ENCODE results near the gene DTNB. TPM values are rescaled to one million over a fixed set of nuclear protein-coding genes. Genes with fewer than 3 reads are reported as not detected.

DTNB gene
- total RNA-seq, 2 donors from 2014 or later = 4.3 to 4.4 TPM

DNA sequence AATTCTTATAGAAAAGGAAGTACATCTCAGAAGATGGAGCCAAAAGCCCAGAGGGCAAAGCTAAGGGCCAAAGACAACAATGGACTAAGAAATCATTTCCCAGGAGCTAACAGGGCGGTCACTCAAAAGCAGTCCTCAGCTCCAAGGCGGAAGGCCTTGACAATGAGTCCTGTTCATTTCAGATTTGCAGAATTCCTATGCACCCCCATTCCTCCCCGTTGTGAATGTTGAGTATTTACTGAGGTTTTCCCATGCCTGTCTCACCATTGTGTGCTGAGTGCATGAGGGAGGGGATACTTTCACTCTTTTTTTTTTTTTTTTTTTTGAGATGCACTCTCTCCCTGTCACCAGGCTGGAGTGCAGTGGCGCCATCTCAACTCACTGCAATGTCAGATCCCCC, 18.8 kb upstream of the DTNB start:
- H3K36me3 ChIP-seq = no peaks in the 10 kb centered on the region
- TF ChIP-seq, protein P1, sequence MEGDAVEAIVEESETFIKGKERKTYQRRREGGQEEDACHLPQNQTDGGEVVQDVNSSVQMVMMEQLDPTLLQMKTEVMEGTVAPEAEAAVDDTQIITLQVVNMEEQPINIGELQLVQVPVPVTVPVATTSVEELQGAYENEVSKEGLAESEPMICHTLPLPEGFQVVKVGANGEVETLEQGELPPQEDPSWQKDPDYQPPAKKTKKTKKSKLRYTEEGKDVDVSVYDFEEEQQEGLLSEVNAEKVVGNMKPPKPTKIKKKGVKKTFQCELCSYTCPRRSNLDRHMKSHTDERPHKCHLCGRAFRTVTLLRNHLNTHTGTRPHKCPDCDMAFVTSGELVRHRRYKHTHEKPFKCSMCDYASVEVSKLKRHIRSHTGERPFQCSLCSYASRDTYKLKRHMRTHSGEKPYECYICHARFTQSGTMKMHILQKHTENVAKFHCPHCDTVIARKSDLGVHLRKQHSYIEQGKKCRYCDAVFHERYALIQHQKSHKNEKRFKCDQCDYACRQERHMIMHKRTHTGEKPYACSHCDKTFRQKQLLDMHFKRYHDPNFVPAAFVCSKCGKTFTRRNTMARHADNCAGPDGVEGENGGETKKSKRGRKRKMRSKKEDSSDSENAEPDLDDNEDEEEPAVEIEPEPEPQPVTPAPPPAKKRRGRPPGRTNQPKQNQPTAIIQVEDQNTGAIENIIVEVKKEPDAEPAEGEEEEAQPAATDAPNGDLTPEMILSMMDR (IDR thresholded peaks at IDR 0.05) = no peak
- no peak for DNase-seq (ENCODE audit: low spot score)
- no peaks in the 10 kb centered on the region for H3K9me3 ChIP-seq
- H3K27me3 ChIP-seq = no peaks in the 10 kb centered on the region
- H3K4me3 ChIP-seq = no peak overlapping the region
- H3K4me1 ChIP-seq = no peaks in the 10 kb centered on the region
- H3K27ac ChIP-seq = no peak overlapping the region

DNA sequence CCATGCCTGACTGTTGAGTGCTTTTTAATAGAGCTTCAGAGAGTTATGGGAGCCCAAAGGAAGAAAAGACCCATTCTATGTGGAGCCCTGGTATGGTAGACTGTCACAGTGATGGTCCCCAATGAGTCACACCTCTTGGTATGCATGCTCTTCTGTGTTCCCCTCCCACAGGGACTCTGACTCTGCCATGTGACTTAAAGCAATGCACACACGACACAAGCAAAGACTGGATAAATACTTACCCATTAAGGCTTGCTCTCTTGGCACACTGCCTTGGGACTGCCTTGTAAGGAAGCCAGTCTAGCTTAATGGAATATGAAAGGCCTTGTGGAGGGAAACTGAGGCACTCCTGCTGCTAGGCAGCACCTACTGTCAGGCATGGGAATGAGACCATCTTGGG, 16.7 kb upstream of the DTNB start:
- H3K4me1 ChIP-seq = no peaks in the 10 kb centered on the region
- TF ChIP-seq, protein P1 (IDR thresholded peaks at IDR 0.05) = no peak
- H3K27me3 ChIP-seq = no peaks in the 10 kb centered on the region
- H3K27ac ChIP-seq = no peak overlapping the region
- H3K4me3 ChIP-seq = no peak overlapping the region
- H3K36me3 ChIP-seq = no peaks in the 10 kb centered on the region
- H3K9me3 ChIP-seq = no peaks in the 10 kb centered on the region
- DNase-seq (ENCODE audit: low spot score) = no peak

DNA sequence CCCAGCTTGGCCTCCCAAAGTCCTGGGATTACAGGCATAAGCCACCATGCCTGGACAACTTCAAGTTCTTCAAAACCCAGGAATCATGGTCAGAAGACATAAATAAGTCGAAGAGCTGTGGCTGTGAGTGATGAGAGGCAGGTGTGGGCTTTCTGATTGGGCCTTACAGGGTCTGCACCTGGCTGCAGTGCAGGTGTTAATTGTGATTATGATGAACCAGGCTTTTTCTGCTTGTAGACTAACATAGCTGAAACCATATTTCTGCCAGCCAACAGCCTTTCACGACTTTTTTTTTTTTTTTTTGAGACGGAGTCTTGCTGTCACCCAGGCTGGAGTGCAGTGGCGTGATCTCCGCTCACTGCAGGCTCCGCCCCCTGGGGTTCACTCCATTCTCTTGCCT, 14.9 kb upstream of the DTNB start:
- H3K27ac ChIP-seq = no peak overlapping the region
- TF ChIP-seq, protein P1 (IDR thresholded peaks at IDR 0.05) = no peak
- DNase-seq (ENCODE audit: low spot score) = no peak
- no peaks in the 10 kb centered on the region for H3K36me3 ChIP-seq
- H3K27me3 ChIP-seq = no peaks in the 10 kb centered on the region
- H3K9me3 ChIP-seq = no peaks in the 10 kb centered on the region
- no peaks in the 10 kb centered on the region for H3K4me1 ChIP-seq
- no peak overlapping the region for H3K4me3 ChIP-seq

DNA sequence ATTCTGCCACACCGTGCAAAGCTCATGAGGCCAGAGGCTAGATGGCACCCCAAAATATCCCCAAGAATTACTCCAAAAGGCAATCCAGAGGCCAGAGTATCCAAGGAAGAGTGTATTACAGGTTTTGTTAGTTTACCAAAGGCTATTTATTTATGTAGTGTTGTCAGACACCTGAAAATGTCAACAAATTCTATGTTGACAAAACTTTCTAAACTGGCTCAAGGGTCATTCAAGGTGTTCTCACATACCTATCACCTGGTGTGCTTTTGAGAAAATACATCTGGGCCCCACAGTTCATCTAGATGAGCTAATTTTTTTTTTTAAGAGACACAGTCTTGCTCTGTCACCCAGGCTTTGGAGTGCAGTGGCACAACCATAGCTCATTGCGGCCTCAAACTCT, 12.4 kb upstream of the DTNB start:
- Histone ChIP-seq H3K27me3 (no peaks in the 10 kb centered on the region), H3K27ac (no peak overlapping the region), H3K4me1 (no peaks in the 10 kb centered on the region), H3K9me3 (no peaks in the 10 kb centered on the region), H3K4me3 (no peak overlapping the region), H3K36me3 (no peaks in the 10 kb centered on the region)
- no peak for DNase-seq (ENCODE audit: low spot score)
- TF ChIP-seq, protein P1 (IDR thresholded peaks at IDR 0.05) = no peak

DNA sequence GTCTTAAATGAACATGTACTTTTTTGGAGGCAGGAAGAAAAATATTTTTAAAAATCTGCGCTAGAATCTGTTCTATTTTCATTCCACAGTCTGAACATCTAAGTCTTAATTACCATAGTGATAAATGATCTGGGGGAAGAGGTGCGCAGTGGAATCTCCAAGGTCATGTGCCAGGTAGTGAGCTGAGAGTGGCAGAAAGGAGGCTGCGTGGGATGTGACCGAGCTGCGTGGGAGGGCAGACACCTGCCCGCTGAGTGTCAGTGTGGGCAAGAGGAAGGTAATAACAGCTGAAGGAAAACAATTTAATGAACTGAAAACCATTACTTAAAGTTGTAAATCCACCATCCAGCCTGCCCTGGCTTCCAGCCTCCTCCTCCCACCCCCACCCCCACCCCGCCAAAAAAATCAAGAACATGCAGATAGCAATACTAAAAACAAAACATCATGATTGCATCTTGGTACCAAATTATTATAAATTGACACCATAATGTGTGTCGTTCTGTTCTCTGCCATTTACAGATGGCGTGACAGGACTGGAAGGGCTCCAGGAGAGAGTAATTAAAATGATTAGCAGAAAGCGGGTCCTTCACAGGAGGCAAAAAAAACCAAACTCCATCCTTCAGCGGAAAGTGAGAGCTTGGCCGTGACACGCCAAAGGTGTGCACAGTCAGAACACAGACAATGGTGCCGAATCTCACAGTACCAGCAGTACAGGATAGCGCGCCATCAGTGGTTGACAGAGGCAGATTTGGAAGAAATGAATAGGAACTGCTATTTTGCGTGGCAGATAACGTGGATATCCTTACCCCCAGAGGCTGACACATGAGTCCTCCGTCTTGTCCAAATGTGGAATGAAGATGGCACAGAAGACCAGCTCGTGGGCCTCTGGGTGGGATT, 11.4 kb upstream of the DTNB start:
- Histone ChIP-seq H3K4me3 (no peak overlapping the region), H3K27ac (no peak overlapping the region), H3K27me3 (no peaks in the 10 kb centered on the region), H3K4me1 (no peaks in the 10 kb centered on the region), H3K36me3 (no peaks in the 10 kb centered on the region), H3K9me3 (no peaks in the 10 kb centered on the region)
- DNase-seq (ENCODE audit: low spot score) = no peak
- TF ChIP-seq, protein P1 (IDR thresholded peaks at IDR 0.05) = no peak

DNA sequence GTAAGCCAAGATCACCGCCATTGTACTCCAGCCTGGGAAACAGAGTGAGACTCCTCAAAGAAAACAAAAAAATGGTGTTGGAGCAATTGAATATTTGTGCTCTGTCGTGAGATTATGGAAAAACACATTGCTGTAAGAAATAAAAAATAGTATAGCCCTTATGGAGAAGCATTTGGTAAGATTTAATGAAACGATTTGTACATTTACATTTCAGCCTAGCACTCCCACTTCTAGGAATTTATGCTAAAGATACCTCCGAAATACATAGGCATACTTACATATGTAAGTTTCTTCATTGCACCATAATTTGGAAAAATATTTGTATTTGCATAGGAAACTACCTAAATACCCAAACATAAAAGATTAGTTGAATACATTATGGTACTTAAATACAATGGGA, 8.7 kb upstream of the DTNB start:
- H3K9me3 ChIP-seq = no peaks in the 10 kb centered on the region
- H3K27me3 ChIP-seq = no peaks in the 10 kb centered on the region
- no peaks in the 10 kb centered on the region for H3K4me1 ChIP-seq
- H3K27ac ChIP-seq = no peak overlapping the region
- DNase-seq (ENCODE audit: low spot score) = no peak
- H3K4me3 ChIP-seq = no peak overlapping the region
- no peaks in the 10 kb centered on the region for H3K36me3 ChIP-seq
- TF ChIP-seq, protein P1 (IDR thresholded peaks at IDR 0.05) = no peak

Measured in right atrium auricular region (tissue), 2 donors.